ENCODE data around the gene CLMN.
A peak's percentile ranks its signal among the peaks of the same experiment; 100 is the strongest.
"Not testable (repeated sequence)": the region's sequence is repeated elsewhere in the genome, so short reads cannot be mapped to it uniquely, and the experiment has no call there.

CLMN gene

DNA sequence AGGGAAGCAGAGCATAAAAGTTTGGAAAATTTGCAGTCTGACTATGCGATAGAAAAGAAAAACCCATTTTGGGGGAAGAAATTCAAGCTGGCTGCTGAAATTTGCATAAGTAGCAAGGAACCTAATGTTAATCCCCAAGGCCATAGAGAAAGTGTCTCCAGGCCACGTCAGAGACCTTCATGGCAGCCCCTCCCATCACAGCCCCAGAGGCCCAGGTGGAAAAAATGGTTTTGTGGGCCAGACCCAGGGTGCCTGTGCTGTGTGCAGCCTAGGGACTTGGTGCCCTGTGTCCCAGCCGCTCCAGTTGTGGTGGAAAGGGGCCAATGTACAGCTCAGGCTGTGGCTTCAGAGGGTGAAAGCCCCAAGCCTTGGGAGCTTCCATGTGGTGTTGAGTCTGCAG lies 35.9 kb downstream of the CLMN start:
- ATAC-seq, DNase-seq: not testable (repeated sequence)

DNA sequence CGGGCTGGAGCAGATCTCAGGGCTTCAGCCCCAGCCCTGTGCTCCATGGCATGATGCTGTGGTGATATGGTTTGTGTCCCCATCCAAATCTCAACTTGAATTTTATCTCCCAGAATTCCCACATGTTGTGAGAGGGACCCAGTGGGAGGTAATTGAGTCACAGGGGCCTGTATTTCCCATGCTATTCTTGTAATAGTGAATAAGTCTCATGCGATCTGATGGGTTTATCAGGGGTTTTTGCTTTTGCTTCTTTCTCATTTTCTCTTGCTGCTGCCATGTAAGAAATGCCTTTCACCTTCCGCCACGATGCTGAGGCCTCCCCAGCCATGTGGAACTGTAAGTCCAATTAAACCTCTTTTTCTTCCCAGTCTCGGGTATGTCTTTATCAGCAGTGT lies 36.7 kb downstream of the CLMN start:
- not testable (repeated sequence) for DNase-seq, ATAC-seq

GRCh38 chr14:95282354-95282985 lies 37.2 kb downstream of the CLMN start:
- ATAC-seq = no peak

DNA sequence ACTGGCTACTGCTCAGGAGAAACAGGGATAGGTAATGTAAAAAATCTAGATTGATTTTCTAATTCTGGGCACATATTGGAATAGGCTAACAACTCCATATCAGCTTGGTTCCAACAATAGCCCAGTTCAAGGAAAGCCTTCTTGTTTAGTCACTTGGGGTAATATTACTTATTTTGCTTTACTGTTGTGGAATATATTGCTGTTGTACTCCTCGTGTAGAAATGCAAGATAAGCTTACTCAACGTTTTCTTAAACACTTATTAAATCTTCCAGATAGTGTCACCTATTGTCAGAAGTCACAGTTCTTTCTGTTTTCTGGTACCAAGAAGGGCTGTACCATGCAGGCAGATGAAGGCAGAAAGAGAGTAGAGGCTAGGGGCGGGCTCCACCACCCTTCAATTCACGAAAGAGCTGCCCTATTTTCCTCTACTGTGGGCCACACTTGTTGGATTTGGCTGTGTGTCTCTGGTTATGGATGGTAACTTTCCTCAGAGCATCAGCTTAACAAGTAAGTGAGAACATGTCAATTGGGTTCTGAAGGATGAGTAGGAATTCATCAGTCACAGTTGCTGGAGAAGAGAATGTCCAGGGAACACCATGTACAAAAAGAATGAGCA lies 38.0 kb downstream of the CLMN start:
- DNase-seq (no peak), ATAC-seq (no peak)

More at GRCh38 chr14:95282354-95282985, 37.2 kb downstream of the CLMN start:
- DNase-seq = no peak

GRCh38 chr14:95275494-95275893 lies 44.2 kb downstream of the CLMN start:
- no peak for ATAC-seq

DNA sequence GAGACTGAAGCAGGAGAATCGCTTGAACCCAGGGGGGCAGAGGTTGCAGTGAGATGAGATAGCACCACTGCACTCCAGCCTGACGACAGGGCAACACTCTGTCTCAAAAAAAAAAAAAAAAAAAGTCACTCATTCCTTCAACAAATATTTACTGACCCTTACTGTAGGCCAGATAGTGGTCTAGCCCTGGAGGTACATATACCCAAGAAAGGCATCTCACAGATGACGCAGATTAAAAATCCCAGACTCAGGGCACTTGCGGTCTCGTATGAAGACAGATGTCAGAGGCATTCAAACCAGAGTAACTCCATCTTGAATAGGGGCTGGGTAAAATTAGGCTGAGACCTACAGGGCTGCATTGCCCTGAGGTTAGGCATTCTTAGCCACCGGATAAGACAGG lies 44.8 kb downstream of the CLMN start:
- DNase-seq = no peak
- no peak for ATAC-seq

More at GRCh38 chr14:95275494-95275893, 44.2 kb downstream of the CLMN start:
- DNase-seq = no peak

DNA sequence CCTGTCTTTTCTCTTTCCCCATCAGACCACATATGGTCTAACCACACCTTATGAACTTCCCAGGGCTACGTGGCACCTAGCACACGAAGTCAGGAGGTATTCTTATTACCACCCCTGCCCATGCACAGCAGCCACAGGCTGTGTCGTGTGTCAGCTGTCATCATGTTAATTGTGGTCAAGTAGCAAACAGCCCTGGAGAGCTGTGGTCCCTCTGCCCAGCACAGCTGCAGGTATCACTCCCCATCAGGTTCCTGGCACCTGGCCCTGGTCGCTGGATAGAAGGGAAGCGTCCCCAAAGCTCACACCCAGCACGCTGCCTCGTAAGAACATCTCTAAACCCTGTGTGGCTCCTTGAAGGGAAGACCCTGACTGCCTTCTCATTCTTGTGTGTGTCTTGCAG lies 45.4 kb downstream of the CLMN start:
- ATAC-seq = no peak
- DNase-seq = no peak

DNA sequence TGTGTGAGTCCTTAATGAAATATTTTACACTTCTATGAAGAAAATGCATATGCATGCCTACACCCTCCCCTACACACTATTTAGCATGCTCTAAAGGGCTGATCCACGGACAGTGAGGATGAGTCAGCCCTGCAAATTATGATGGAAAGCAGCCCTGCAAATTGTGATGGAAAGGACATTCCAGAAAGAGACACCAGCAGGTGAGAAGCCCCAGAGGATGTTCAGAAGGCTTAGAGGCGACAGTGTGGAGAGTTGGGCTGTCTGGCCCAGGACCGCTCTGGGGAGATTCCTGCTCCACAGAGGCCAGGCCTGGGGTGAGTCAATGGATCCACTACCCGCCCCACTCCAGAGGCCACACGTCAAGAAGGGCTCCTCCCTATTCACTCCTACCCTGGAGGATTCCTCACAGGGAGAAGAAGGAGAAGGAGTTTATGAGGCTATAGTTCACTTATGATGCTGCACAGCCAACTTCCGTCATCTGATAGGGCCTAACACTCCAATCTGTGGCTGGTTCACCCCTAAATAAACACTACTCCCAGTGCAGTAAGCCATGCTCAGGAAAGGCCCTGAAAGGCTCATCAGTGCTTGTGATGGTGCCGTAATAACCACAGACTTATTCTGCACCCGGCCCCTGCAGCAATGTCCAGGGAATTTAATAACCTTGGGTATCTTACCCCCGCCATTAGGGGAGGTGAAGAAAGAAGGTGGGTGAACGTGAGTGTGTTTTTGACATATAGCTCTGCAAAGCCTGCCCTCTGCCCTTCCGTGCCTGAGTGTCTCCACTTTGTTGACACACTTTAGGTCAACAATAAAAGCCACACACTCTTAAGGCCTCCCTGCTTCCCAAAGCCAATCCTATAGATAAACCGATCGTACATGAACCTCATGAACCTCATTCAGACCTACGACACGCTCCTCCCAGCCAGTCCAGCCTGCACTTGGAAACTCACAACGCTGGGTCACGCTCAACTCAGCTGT lies 46.4 kb downstream of the CLMN start:
- no peak for ATAC-seq
- no peak for DNase-seq

DNA sequence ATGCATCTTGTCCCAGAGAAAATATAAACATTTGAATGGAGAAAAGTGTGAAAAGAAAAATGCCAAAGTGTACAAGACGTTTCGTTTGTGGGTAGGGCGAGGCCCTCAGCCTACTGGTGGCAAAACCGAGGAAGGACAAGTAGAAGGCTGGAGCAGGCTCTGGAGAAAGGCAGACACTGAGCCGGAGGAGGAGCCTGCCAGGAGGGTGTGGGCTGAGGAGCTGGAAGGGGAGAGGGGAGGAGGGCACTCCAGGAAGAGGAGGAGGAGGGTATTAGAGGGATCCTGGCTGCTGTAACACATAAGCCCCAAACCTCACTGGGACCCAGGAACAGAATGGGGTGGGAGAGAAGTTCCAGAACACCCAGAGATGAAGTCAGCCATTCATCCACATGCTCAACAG lies 47.7 kb downstream of the CLMN start:
- DNase-seq (no peak), ATAC-seq (no peak)

- ATAC-seq = no peak
Measured at GRCh38 chr14:95270203-95270602, 49.5 kb downstream of the CLMN start.

GRCh38 chr14:95269493-95269892 lies 50.2 kb downstream of the CLMN start:
- no peak for ATAC-seq
- no peak for DNase-seq

More at GRCh38 chr14:95270203-95270602, 49.5 kb downstream of the CLMN start:
- DNase-seq = no peak

GRCh38 chr14:95268350-95268749 lies 51.4 kb downstream of the CLMN start:
- DNase-seq (no peak), ATAC-seq (peak; percentile 47)

DNA sequence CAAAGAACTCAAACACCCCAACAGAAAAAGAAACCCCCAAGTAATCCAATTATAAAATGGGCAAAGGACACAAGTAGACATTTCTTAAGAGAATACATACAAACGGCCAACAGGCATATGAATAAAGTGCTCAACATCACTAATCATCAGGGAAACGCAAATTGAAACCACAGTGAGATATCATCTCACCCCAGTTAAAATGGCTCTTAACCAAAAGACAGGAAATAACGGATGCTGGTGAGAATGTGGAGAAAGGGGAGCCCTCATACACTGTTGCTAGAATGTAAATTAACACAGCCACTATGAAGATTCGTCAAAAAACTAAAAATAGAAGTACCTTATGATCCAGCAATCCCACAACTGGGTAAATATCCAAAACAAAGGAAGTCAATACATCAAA lies 52.4 kb downstream of the CLMN start:
- peak; percentile 24 for ATAC-seq
- no peak for DNase-seq

DNA sequence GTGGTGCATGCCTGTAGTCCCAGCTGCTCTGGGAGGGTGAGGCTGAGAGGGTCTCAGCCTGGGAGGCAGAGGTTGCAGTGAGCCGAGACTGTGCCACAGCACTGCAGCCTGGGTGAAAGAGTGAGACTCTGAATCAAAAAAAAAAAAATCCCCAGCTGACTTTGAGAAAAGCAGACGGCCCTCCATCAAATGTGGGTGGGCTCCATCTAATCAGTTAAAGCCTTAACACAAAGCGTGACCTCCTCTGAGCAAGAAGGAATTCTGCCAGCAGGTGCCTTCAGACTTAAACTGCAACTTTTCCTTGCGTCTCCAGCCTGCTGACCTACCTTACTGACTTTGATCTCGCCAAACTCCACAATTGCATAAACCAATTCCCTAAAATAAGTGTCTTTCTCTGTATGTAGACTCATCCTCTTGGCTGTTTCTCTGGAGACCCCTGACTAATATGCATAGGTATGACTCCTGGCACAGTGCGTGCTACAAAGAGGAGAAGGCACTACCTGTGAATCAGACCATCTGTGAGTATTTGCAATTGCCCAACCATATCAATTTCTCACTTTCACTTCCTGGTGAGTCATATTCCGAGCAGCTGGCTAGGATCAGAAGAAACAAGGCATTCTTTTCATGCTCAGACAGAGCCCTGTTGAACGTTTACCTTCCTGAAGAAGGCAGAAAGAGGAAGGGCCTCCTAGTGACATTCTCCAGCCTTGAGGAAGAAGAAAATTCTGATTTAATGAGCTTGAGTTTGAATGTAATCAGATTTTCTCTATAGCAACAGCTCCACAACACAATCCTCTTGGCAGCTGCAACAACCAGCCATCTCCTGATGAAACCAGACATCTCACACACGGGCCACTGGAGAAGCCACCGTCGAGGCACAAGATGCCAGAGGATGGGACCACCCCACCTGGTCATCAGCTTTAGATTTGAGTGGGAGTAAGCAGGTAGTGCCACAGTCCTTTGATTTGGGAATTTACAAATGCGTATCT lies 54.3 kb downstream of the CLMN start:
- DNase-seq = peak; percentile 42

DNA sequence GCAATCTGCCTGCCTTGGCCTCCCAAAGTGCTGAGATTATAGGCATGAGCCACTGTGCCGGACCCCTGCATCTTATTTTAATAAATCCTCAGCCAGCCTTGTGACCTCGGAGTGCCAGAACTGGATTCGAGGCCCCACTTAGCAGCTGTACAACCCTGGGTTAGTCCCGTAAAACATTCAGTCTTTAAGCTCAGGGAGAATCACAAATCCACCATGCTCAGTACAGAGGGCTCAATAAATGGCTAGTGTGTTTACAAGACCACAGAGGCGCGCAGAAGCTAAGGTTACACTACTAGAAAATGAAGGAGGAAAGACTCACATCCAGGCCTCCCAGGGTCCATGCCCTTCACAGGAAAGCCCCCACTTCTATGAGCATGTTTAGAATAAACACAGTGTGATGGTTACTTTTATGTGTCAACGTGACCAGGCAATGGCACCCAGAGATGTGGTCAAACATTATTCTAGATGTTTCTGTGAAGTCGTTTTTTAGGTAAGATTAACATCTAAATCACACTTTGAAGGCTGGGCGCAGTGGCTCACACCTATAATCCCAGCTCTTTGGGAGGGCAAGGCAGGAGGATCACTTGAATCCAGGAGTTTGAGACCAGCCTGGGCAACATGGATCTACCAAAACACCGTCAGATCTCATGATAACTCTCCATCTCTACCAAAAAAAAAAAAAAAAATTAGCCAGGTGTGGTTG lies 55.3 kb downstream of the CLMN start:
- ATAC-seq = no peak

More for the DNA sequence above, 54.3 kb downstream of the CLMN start:
- peak; percentile 88 for ATAC-seq

DNA sequence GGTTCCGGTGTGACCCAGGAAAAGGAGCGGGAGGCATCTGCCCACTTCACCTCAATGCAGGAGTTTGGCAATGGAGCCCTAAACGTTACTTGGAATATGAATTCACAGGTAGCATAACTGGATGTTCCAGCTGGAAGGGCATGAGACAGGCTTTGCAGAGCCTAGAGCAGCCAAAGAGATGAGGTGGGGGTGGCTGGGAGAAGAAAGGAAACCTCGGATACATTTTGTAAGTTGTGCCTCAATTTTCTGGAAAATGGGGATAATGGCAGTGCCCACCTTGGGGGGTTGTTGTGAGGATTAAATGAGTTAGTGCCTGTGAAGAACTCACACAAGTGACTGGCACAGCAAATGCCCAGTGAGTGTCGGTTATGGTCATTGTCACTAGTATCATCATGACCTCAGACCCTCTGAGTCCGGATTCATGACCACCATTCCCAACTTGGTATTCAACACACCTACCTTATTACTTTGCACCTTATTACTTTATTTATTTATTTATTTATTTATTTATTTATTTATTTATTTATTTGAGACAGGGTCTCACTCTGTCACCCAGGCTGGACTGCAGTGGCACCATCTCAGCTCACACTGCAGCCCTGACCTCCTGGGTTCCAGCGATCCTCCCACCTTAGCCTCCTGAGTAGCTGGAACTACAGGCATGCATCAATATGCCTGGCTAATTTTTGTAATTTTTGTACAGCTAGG lies 56.0 kb downstream of the CLMN start:
- no peak for DNase-seq
- no peak for ATAC-seq

More for the DNA sequence above, 55.3 kb downstream of the CLMN start:
- DNase-seq = no peak

GRCh38 chr14:95262511-95262891 lies 57.2 kb downstream of the CLMN start:
- ATAC-seq = no peak

DNA sequence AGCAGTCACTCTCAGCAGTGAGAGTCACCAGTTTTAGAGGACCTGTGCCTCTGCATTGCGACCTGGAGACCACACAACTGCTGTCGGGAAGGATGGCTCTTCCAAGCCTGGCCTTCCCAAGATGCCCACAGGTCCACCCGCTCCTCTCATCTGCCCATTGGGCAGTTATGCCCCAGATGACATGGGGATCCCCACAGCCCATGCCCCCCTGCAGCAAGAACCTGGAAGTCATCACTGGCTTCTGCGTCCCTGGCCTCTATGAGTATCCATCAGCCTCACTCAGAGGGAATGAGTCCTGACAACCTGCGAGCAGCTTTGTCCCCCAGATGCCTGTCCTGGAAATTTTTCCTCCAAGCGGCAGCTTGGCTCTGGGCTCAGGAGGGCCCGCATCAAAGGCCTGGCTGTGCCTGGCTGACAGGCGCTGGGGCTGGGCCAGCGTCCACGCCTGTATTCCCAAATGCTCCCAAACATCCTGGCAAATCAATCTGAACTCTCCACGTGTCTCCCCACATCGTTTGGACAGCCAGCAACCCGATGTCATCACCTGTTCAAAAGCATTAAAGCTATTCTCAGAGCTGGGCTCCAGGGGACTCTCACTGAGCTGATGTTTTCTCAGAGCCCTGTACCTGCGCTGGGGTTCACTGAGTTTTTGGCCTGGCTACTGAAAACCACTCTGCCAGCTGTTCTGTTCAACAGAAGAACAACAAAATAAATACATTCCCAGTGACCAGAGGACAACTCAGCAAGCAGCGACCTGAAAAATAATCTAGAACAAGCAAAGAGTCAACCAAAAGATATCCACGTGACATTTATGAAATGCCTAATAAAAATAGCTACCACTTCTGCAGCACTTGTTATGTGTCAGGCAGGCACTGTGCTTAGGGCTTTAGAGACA lies 57.8 kb downstream of the CLMN start:
- ATAC-seq = no peak

More at GRCh38 chr14:95262511-95262891, 57.2 kb downstream of the CLMN start:
- DNase-seq = no peak

More for the DNA sequence above, 57.8 kb downstream of the CLMN start:
- no peak for DNase-seq

All from stimulated activated naive CD8-positive, alpha-beta T cell treated with anti-CD3 and anti-CD28 coated beads, Interleukin-15, Interleukin-2, amounts not matched to agents 100 U/mL and 50 U/mL, for 24 hours (primary cell).